SHP77 treated with DMSO at 0.1 percent for 48 hours (cell line): ENCODE results near the gene GTF2F1.
"Not testable (repeated sequence)": the region's sequence is repeated elsewhere in the genome, so short reads cannot be mapped to it uniquely, and the experiment has no call there.

ENCODE experiments used
- DNase-seq: peaks from one replicate; lab custom pipeline; 2025; lab: John Stamatoyannopoulos, UW

The GTF2F1 gene

DNA sequence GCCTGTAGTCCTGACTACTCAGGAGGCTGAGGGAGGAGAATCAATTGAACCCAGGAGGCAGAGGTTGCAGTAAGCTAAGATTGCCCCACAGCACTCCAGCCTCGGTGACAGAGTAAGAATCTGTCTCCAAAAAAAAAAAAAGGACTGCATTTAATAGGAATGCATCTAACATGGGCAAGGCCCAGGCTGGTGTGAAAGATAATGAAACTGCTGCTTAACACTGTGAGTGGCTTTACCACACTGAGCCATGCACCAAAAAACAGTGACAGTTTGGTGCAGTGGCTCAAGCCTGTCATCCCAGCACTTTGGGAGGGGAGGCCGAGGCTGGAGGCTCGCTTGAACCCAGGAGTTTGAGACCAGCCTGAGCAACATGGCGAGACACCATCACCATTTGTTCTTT, 8.6 kb downstream of the GTF2F1 start:
- DNase-seq = no peak

DNA sequence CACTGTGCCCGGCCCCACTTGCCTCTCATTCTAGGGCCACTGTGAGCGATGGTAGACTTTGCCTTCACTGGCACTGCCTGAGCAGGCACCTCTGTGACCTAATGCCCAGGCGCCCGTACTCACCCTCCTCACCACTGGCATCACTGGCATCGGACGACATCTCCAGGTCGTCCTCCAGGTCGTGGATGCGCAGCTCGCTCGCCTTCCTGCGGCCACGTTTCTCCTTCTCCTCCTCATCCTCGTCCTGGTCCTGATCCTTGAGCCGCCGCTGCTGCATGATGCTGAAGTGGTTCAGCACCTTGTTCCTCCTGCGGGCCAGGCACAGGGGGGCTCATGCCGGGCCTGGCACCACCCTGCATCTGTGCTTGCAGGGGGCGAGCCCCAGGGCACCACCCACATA, 9.8 kb downstream of the GTF2F1 start:
- no peak for DNase-seq

DNA sequence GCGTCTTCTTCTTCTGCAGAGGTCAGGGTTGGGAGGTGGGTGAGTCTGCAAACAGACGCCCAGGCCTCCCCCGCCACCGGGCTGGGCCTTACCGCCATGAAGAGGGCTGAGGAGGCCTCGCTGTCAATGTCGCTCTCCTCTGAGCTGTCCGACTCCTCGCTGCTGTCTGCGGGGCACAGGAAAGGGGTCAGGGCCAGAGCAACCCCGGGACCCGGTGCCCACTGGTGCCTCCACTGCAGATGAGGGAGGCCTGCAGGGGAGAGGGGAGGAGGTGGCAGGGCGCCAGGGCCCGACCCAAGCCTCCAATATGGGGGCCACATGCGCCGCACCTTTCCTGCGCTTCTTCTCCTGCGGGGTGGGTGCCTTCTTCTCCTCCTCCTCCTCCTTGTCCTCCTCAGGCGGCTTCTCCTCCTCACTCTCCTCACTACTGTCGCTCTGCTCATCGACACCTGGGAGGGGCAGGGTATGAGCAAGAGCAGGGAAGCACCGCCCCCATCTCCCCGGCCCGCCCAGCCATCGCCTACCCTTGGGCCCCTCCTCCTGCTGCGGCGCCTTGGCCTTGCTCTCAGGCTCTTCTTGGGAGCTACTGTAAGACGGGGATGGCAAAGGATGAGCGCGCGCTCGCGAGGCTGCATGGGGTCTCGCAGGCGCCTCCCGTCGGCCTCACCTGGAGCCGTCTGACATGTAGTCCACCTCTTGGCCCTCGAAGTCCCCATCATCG, 11.8 kb downstream of the GTF2F1 start:
- DNase-seq = no peak

DNA sequence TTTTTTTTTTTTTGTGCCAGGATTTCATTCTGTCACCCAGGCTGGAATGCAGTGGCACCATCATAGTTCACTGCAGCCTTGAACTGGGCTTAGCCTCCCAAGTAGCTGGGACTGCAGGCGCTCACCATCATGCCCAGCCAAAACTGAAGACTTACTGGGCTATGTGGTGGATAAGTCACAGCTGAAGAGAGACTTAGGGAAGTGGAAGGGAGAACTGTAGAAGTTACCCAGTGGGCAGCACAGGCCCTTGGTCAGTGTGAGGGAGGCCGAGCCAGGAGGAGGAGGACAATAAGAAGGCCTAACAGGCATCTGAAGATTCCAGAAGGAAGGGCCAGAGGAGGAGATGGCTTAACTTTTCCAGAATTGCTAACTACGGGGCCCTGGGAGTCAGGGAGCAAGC, 13.2 kb downstream of the GTF2F1 start:
- DNase-seq = no peak

DNA sequence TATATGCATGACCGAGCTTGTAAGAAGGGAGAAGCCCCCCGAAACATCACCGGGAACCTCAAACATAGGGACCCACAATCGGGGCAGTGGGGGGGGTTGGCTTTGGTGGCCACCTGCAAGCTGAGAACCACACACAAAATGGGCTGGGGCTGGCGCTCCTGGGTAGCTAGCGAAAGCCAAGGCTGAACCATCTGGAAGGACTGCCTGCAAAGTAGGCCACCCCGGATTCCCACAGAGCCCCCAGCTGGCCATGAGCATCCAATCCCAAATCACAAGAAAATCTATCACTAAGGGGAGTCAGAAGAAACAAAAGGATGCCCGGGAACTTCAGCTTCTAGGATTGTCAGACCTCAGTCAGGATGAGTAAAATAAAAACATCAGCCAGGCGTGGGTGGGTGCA, 14.5 kb downstream of the GTF2F1 start:
- no peak for DNase-seq

DNA sequence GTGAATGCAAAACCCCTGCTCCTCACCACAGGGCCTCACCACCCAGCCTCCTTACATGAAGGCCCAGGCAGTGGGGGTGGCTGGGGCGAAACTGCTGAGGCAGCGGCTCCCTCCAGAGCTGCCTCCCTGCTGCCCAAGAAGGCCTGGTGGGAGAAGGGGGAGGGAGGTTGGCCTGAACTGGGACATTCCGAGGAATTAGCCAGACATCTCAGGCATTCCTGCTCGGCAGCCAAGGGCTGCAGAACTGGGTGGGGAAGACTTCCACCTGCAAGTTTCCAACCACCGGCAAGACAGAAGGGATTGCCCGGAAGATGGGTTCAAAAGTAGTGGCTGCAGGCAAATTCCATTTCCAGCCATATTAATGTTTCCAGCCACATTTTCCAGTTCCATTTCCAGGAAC, 14.9 kb downstream of the GTF2F1 start:
- DNase-seq = no peak

DNA sequence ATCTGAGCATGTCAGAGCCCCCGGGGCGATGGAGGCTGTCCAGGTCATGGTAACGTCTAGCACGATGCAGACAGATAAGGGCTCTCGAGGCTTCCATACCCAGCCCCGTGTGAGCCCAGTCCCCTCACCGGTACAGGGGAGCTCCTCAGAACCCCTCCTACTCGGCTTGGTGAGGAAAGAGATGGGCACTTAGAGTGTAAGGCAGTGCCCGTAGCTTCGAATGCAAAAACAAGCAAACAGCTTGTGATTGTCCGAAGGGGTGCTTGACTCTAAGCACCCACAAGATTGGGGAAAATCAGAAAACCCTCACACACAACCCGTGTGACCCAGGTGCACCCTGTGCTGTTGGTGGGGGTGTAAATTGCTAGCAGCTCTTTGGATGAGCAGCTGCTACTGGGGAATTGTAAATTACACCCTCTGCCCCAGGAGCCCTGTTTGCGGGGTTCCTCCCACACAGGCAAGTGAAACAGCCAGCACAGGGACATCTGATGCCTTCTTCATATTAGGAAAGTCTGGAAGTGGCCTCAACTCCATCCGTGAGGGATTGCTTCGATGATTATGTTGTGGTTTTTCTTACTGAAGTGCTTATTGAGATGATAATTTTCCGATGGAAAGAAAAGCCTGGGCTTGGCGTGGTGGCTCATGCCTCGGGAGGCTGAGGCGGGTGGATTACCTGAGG, 16.3 kb downstream of the GTF2F1 start:
- no peak for DNase-seq

DNA sequence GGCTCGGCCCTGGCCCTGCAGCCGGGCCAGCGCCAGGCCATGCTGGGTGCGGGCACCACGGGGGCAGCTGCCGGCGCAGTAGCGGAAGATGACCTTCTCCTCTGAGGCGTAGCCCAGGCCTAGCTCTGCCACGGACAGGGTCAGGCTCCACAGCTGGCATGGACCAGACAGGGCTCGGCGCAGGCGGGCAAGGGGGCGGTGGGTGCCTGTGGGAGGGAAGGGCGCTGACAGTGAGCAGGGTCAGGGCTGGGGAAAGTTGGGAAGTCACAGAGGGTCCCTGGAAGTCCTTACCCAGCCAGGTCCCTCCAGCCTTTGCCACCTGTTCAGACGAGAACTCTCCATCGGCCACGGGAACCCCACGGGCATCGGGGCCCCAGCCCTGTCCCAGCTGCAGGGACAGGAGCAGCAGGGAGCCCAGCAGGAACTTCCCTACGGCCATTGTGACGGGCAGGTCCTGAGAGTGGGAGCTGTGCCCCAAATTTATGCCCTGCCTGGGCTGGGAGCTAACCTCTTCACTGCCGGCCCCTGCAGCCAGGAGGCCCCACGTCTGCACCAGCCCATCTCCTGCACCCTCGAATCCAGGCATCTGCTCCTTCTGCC, 17.5 kb downstream of the GTF2F1 start, which contains the start of gene PSPN:
TSS of gene PSPN (minus strand) at position 523 of the 600 bp plus-strand sequence. CDS start at position 439, 84 bp downstream.
- no peak for DNase-seq

DNA sequence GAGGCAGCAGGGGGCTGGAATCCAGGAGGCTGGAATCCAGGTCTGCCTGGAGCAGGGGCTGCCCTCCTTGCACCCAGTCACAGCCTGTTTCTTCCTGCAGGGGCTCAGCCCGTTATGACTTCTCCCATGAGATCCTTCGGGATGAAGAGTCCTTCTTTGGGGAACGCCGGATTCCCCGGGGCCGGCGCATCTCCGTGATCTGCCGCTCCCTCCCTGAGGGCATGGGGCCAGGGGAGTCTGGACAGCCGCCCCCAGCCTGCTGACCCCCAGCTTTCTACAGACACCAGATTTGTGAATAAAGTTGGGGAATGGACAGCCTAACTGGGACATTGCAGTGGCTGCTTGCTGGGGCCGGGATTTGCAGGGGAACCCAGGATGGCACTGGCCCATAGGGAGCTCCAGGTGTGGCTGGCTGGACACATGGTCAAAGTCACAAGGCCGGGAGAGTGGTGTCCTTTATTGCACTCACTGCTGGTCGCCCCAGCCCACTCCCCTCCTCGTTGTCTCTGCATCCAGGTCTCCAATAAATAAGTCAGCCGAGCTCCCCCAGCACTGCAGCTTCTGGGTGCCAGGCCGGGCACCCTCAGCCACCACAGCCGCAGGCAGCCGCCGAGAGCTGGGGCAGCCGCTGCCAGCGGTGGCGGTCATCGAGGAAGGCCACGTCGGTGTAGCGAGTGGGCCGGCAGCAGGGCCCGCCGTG, 18.1 kb downstream of the GTF2F1 start:
- no peak for DNase-seq

DNA sequence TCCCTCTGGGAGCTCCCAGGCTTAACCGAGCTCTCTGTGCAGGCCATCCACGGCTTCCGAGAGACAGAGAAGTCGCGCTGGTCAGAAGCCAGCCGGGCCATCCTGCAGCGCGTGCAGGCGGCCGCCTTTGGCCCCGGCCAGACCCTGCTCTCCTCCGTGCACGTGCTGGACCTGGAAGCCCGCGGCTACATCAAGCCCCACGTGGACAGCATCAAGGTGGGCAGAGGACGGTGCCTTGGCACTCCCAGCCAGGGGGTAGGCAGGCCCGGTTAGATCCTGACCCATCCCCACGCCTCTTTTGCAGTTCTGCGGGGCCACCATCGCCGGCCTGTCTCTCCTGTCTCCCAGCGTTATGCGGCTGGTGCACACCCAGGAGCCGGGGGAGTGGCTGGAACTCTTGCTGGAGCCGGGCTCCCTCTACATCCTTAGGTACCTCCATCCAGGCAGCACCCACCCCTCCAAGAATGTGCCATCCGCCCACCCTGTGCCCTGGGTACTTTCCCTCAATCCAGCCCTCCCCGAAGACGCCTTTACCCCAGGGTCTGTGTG, 18.7 kb downstream of the GTF2F1 start:
- DNase-seq = no peak

DNA sequence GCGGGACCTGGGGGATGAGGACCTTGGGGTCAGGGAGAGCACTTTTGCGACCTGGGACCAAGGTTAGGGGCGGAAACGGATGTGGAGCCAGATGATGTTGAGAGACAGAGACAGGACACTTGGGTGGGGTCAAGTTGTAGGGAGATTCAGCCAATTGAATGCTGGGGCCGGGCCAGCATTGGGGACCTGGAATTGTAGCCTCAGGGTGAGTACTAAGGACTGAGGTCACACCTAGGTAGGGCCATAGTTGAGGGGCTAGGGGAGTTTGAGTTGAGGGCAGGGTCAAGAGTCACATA, 19.2 kb downstream of the GTF2F1 start:
- DNase-seq = no peak

DNA sequence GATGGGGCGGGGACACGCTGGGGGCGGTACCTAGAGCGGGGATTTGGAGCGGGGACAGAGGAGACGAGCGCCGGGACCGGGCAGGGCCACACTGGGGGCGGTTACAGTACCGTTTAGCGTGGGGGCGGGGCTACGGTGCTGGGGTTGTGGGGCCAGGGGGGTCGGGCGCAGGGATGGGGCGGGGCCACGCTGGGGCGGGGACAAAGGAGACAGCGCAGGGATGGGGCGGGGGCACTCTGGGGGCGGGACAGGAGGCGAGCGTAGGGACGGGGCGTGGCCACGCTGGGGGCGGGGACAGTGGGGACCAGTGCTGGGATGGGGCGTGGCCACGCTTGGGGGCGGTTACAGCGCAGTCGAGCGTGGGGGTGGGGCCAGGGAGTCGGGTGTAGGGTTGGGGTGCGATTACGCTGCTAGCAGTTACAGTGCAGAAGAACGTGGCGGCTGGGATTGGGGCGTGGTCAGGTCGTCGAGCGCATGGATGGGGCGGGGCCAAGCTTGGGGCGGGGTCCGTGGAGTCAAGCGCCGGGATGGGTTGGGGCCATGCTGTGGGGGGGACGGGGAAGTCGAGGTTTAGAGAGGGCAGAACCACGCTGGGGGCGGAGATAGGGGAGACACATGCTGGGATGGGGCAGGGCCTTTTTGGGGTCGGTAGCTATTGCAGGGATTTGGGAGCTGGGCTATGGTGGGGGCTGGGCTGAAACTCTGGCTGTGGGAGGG, 19.7 kb downstream of the GTF2F1 start:
- DNase-seq = peak; percentile 71

DNA sequence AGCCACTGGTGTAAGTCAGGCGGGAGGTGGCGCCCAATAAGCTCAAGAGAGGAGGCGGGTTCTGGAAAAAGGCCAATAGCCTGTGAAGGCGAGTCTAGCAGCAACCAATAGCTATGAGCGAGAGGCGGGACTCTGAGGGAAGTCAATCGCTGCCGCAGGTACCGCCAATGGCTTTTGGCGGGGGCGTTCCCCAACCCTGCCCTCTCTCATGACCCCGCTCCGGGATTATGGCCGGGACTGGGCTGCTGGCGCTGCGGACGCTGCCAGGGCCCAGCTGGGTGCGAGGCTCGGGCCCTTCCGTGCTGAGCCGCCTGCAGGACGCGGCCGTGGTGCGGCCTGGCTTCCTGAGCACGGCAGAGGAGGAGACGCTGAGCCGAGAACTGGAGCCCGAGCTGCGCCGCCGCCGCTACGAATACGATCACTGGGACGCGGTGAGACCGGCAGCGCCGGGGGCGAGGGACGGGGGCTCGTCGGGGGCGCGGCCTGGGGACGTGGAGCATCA, 20.3 kb downstream of the GTF2F1 start, which contains the start of gene ALKBH7:
TSS of gene ALKBH7 (plus strand) at position 201 of the 502 bp plus-strand sequence. CDS start at position 228, 27 bp downstream.
- DNase-seq = peak; percentile 98

DNA sequence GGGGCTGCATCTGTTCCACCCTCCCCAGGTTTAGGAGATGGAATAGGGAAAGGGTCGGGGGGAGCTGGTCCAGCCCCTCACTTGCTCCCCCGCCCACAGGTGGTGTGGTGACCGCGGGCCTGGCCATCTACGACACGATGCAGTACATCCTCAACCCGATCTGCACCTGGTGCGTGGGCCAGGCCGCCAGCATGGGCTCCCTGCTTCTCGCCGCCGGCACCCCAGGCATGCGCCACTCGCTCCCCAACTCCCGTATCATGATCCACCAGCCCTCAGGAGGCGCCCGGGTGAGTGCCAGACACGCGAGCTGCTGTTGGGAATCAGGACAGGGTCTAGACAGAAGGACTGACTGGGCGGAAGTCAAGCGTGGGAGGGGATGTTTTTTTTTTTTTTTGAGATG, 28.6 kb downstream of the GTF2F1 start:
- DNase-seq = no peak

DNA sequence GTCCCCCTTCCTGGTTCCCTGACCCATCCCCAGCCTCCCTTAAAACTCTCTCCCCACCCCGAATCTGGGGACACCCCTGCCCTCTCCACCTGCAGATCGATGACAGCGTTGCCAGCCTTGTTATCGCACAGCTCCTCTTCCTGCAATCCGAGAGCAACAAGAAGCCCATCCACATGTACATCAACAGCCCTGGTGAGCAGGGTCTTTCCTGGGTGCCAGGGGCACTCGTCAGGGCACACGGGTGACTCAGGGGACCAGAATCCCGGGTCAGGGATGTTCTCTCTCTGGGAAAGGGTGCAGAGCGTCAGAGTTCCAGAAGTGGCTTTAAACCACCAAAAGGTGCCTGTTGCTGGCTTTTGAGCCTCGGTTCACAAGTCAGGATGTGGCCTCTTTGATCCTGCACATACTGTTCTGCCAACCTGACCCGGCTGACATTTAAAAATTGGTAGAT, 30.6 kb downstream of the GTF2F1 start:
- DNase-seq = no peak

DNA sequence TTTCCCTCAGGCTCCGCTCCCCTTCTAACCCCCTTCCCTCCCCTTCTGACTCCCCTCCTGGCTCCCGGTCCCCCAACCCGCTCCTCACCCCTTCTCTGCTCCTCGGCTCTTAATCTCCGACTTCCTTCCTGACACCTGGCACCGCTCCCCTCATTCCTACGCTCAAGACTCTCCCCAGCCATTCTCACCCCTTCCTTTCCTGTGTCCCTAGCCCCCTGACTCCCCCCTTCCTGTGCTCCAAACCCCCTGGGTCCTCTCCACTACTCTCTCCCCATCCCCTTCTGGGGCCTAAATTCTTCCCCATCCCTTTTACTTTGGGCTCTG, 31.0 kb downstream of the GTF2F1 start:
- no peak for DNase-seq

DNA sequence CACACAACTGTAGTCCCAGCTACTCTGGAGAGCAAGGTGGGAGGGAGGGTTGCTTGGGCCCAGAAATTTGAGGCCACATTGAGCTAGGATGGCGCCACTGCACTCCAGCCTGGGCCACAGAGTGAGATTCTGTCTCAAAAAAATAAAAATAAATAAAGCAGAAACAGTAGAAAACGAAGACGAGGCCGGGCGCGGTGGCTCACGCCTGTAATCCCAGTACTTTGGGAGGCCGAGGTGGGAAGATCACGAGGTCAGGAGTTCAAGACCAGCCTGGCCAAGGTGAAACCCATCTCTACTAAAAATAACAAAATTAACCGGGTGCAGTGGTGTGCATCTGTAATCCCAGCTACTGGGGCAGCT, 32.1 kb downstream of the GTF2F1 start:
- DNase-seq = not testable (repeated sequence)

DNA sequence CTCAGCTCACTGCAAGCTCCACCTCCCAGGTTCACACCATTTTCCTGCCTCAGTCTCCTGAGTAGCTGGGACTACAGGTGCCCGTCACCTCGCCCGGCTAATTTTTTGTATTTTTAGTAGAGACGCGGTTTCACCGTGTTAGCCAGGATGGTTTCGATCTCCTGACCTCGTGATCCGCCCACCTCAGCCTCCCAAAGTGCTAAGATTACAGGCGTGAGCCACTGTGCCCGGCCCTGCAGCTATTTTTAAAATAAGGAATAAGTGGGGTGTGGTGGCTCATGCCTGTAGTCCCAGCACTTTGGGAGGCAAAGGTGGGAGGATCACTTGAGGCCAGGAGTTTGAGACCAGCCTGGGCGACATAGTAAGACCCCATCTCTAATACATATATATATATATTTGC, 32.5 kb downstream of the GTF2F1 start:
- not testable (repeated sequence) for DNase-seq

DNA sequence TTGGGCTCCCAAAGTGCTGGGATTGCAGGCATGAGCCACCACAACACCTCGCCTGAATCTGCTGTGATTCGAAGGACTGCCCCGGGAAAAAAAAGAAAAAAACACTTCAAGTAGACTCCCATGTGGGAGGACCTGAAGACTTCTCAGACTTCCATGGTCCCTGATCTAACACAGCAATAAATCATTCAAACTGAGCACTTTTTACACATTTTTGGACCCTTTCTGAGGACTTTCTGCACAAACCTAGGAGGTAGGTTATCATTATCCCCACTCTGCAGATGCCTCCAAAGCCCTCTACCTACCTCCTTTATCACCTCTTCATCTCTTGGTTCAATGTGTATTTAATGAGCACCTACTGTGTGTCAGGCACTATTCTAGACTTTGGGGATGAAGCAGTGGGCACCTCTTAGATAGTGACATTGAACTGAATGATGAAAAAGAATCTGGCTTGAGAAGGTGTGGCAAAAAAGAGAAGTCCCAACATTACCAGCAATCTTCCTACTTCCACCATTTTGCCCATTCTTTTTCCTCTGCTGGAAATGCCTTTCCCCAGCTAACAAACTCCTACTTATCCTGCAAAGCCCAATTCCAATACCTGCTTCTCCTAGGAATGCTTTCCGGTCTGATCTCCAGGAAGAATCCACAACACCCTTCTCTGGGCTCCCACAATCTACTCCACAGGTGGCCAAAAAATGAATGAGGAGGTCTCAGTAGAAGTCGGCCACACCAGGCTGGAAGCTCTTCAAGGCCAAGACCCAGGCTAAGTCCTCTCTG, 33.2 kb downstream of the GTF2F1 start:
- no peak for DNase-seq

DNA sequence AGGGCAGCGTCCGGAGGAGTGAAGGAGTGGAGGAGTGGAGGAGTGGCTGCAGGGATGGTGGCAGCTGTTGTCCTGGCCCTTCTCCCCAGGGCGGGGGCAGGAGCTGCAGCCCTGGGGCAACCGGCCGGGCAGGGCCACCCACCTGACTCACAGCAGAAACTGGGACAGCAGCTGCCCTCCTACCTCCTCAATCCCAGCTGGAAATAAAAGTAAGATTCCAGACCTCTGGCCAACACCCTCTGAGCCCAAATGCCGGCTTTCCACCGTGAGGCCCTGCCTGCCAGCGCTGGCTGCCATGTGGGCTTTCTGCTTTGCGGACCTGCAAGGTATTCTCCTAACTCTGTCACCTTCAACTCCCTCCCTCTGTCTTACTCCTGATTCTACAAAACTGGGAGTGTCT, 35.0 kb downstream of the GTF2F1 start:
- DNase-seq = no peak

DNA sequence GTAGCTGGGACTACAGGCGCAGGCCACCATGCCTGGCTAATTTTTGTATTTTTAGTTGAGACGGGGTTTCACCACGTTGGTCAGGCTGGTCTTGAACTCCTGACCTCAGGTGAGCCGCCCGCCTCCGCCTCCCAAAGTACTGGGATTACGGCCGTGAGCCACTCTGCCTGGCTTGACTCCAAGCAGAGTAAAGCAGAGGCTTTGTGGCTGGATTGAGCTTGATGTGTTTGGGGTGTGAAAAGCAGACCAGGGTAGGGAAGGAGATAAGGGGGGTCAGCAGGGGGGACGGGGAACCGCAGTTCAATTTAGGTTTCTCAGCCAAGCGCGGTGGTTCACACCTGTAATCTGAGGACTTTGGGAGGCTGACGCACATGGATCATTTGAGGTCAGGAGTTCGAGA, 35.8 kb downstream of the GTF2F1 start:
- no peak for DNase-seq
